GM23338 (cell line): ENCODE data around the gene ADSL. TPM values are rescaled to one million over a fixed set of nuclear protein-coding genes. Genes with fewer than 3 reads are reported as not detected.

Experiments used
- ATAC-seq: fragments of 200-7000 bp; cut with Tn5 transposase; 3 replicates; pipeline ENCODE4 v1.9.1; 2020
- DNase-seq: peaks from one replicate; pipeline ENCODE4 v3.0.0-alpha.2; 2015; ENCODE audit warnings: low spot score
- H2AFZ ChIP-seq: fragments of 200-600 bp; sonication (generic); 2 replicates; pipeline ENCODE4 v1.8.0; 2016; ENCODE audit warnings: antibody characterized with exemption, mild to moderate bottlenecking, moderate library complexity
- H3F3A ChIP-seq: fragments of 200-600 bp; sonication (generic); replicated peaks from 2 replicates; pipeline ENCODE4 v1.8.0; 2017; ENCODE audit warnings: antibody characterized with exemption, mixed run types, low read depth
- H3K27ac ChIP-seq: fragments of 200-600 bp; sonication (generic); 2 replicates; pipeline ENCODE4 v1.6.1; 2016; ENCODE audit warnings: low read depth
- H3K27me3 ChIP-seq: fragments of 200-600 bp; sonication (generic); 2 replicates; pipeline ENCODE4 v1.8.0; 2016; ENCODE audit warnings: mild to moderate bottlenecking, mixed run types, moderate library complexity; ENCODE audit not compliant: insufficient read depth
- H3K36me3 ChIP-seq: fragments of 200-600 bp; sonication (generic); 2 replicates; pipeline ENCODE4 v1.8.0; 2016; ENCODE audit warnings: mild to moderate bottlenecking; ENCODE audit not compliant: insufficient read depth
- H3K4me1 ChIP-seq: fragments of 200-600 bp; sonication (generic); 2 replicates; pipeline ENCODE4 v1.8.0; 2016; ENCODE audit warnings: mild to moderate bottlenecking, moderate library complexity; ENCODE audit not compliant: insufficient read depth
- H3K4me2 ChIP-seq: fragments of 200-600 bp; sonication (generic); 2 replicates; pipeline ENCODE4 v1.7.1; 2017; ENCODE audit warnings: mixed run types
- H3K4me3 ChIP-seq: fragments of 200-600 bp; sonication (generic); 2 replicates; pipeline ENCODE4 v1.6.1; 2016; ENCODE audit warnings: mixed run types
- H3K79me2 ChIP-seq: fragments of 200-600 bp; sonication (generic); replicated peaks from 2 replicates; pipeline ENCODE4 v1.8.0; 2017; ENCODE audit warnings: mild to moderate bottlenecking; ENCODE audit not compliant: insufficient read depth
- H3K9me2 ChIP-seq: fragments of 200-600 bp; sonication (generic); 2 replicates; pipeline ENCODE4 v1.8.0; 2017; ENCODE audit not compliant: insufficient read depth
- H4K20me1 ChIP-seq: fragments of 200-600 bp; sonication (generic); replicated peaks from 2 replicates; pipeline ENCODE4 v1.8.0; 2017; ENCODE audit warnings: mild to moderate bottlenecking; ENCODE audit not compliant: insufficient read depth
- H3K27ac Mint-ChIP-seq: 2 replicates; pipeline ENCODE4 v1.8.0; 2020; ENCODE audit warnings: inconsistent platforms, mild to moderate bottlenecking, moderate library complexity, mixed read lengths
- H3K27me3 Mint-ChIP-seq: 3 replicates; pipeline ENCODE4 v1.8.0; 2022; ENCODE audit warnings: low read depth, mild to moderate bottlenecking, moderate library complexity, mixed read lengths, inconsistent platforms; ENCODE audit not compliant: insufficient read depth, poor library complexity
- H3K36me3 Mint-ChIP-seq: 3 replicates; pipeline ENCODE4 v1.8.0; 2021; ENCODE audit warnings: low read depth, mild to moderate bottlenecking, inconsistent platforms, moderate library complexity, mixed read lengths
- H3K4me1 Mint-ChIP-seq: 3 replicates; pipeline ENCODE4 v1.8.0; 2020; ENCODE audit warnings: mild to moderate bottlenecking, inconsistent platforms, mixed read lengths
- H3K4me3 Mint-ChIP-seq: 3 replicates; pipeline ENCODE4 v1.8.0; 2021; ENCODE audit warnings: moderate library complexity, mild to moderate bottlenecking, inconsistent platforms, mixed read lengths
- H3K9me3 Mint-ChIP-seq: 3 replicates; pipeline ENCODE4 v1.8.0; 2020; ENCODE audit warnings: moderate library complexity, mild to moderate bottlenecking, inconsistent platforms, mixed read lengths
- CREB1 ChIP-seq: fragments of 250-450 bp; sonication (Bioruptor Pico); IDR thresholded peaks from 2 replicates; pipeline ENCODE4 v1.5.0; 2020; ENCODE audit warnings: low read depth, mild to moderate bottlenecking, moderate library complexity
- CTCF ChIP-seq, 2 experiments: fragments of 200-600 bp in 1 of 2; sonication (generic) in 1 of 2; conservative IDR thresholded peaks; 2 replicates each; pipeline versions ENCODE4 v1.5.1 to v1.6.1; 2016 to 2017; ENCODE audit warnings: antibody characterized with exemption in 2 of 2, low read depth in 2 of 2, mild to moderate bottlenecking in 2 of 2, moderate library complexity in 1 of 2
- ETS1 ChIP-seq: IDR thresholded peaks from 2 replicates; pipeline ENCODE4 v1.6.1; 2016; ENCODE audit warnings: antibody characterized with exemption
- EZH2 ChIP-seq: fragments of 200-600 bp; sonication (generic); IDR thresholded peaks from one replicate; pipeline ENCODE4 v1.8.0; 2017; ENCODE audit warnings: antibody characterized with exemption, mild to moderate bottlenecking, low read depth; ENCODE audit not compliant: unreplicated experiment
- JUNB ChIP-seq: IDR thresholded peaks from one replicate; pipeline ENCODE4 v1.6.1; 2016; ENCODE audit warnings: antibody characterized with exemption; ENCODE audit not compliant: unreplicated experiment
- NANOG ChIP-seq: IDR thresholded peaks from 2 replicates; pipeline ENCODE4 v1.6.1; 2016; ENCODE audit warnings: antibody characterized with exemption, borderline replicate concordance
- REST ChIP-seq: IDR thresholded peaks from one replicate; pipeline ENCODE4 v1.6.1; 2018; ENCODE audit warnings: antibody characterized with exemption; ENCODE audit not compliant: unreplicated experiment
- STAT1 ChIP-seq: IDR thresholded peaks from one replicate; pipeline ENCODE4 v1.6.1; 2016; ENCODE audit warnings: antibody characterized with exemption; ENCODE audit not compliant: unreplicated experiment
- ZNF114 ChIP-seq: fragments of 250-450 bp; sonication (Bioruptor Pico); IDR thresholded peaks from 2 replicates; pipeline ENCODE4 v1.5.0; 2020; ENCODE audit warnings: mild to moderate bottlenecking, moderate library complexity
- ZNF331 ChIP-seq: fragments of 250-450 bp; sonication (Bioruptor Pico); IDR thresholded peaks from 2 replicates; pipeline ENCODE4 v1.5.0; 2020; ENCODE audit warnings: low read depth, mild to moderate bottlenecking, moderate library complexity
- ZNF462 ChIP-seq: fragments of 250-450 bp; sonication (Bioruptor Pico); IDR thresholded peaks from 2 replicates; pipeline ENCODE4 v1.5.0; 2020; ENCODE audit warnings: mild to moderate bottlenecking, moderate library complexity
- polyA plus RNA-seq: library from polyadenylated mRNA; unstranded; fragments of >200 nt; fragmentation: Nextera tagmentation; extraction: Ambion mirVana; gene quantifications from 2 replicates; pipeline ENCODE4 v1.2.1, GENCODE V29; 2016
- total RNA-seq: library from RNA; depleted of rRNA; stranded (reverse); fragments of >200 nt; shearing (Covaris generic); gene quantifications from 2 replicates; pipeline ENCODE4 v1.2.3, GENCODE V29; 2014

ADSL gene
- total and polyA plus RNA-seq, 2 experiments from 2014 or later = 120 to 232 TPM

- Mint-ChIP-seq H3K4me3 (no peak overlapping the region), H3K36me3 (peaks cover 20% of the 10 kb centered on the region; the same call in 2 of the 3 replicates), H3K27me3 (no peaks in the 10 kb centered on the region), H3K9me3 (no peaks in the 10 kb centered on the region), H3K27ac (peak overlapping the region; percentile 26; the same call in 1 of the 2 replicates), H3K4me1 (no peaks in the 10 kb centered on the region)
- Histone ChIP-seq H3K79me2 (0 out of 2 replicates have a peak, but pooled peaks cover 3% of the 10 kb centered on the region), H3K27me3 (no peaks in the 10 kb centered on the region), H3K4me1 (no peaks in the 10 kb centered on the region), H4K20me1 (no peaks in the 10 kb centered on the region), H3K4me2 (no peak overlapping the region), H3K27ac (no peak overlapping the region), H3K36me3 (no peaks in the 10 kb centered on the region; the same call in 1 of the 2 replicates), H2AFZ (no peak overlapping the region), H3K9me2 (no peaks in the 10 kb centered on the region), H3K4me3 (no peak overlapping the region), H3F3A (0 out of 2 replicates have a peak, but pooled peaks cover 3% of the 10 kb centered on the region)
- TF ChIP-seq ZNF462 (no peak), ETS1 (no peak), NANOG (no peak), JUNB (no peak), REST (no peak), ZNF114 (CRISPR knock-in tag) (no peak), CTCF (conservative IDR thresholded peaks at IDR 0.05; ENCODE audit: low read depth in 2 of 2) (no peak), CREB1 (CRISPR knock-in tag) (no peak), EZH2 (no peak), STAT1 (no peak), ZNF331 (no peak)
- ATAC-seq (no peak), DNase-seq (no peak)
These were observed 82.5 kb downstream of the ADSL start for GRCh38 chr22:40428796-40429195.
